Stimulated activated CD8-positive, alpha-beta memory T cell treated with anti-CD3 and anti-CD28 coated beads, Interleukin-15, amount 100 ng/mL, for 48 hours (primary cell): ENCODE results near the gene SANBR.
"Not testable (repeated sequence)": the region's sequence is repeated elsewhere in the genome, so short reads cannot be mapped to it uniquely, and the experiment has no call there.

Experiments used
- DNase-seq, 2 donors: peaks; one replicate each; pipeline ENCODE4 v3.0.0-alpha.2; 2020; ENCODE audit warnings: low read depth in 2 of 2

The SANBR gene

GRCh38 chr2:61065714-61066709, at the start of gene SANBR:
SANBR (plus strand) TSS chr2:61065871; CDS start chr2:61070351, 4,480 bp downstream.
- DNase-seq = peak; percentile 77 to 79

- DNase-seq = no peak
Measured at GRCh38 chr2:61015976-61016375, 49.7 kb upstream of the SANBR start.

- DNase-seq = peak in 1 of 2 donors; percentile 43
Measured at GRCh38 chr2:61016392-61017002, 49.2 kb upstream of the SANBR start.

- DNase-seq = peak; percentile 46 to 53
Measured at GRCh38 chr2:61017003-61017555, 48.6 kb upstream of the SANBR start.

GRCh38 chr2:61017556-61018317, 47.9 kb upstream of the SANBR start, which contains the start of the genes PEX13 and PUS10:
PEX13 (plus strand) TSS chr2:61017720; CDS start chr2:61017760, 40 bp downstream.
PUS10 (minus strand) TSS chr2:61018255; CDS start chr2:61011890, 6,365 bp downstream.
- DNase-seq = peak; percentile 46 to 55

GRCh38 chr2:61018318-61018755, 47.3 kb upstream of the SANBR start:
- DNase-seq = no peak

- DNase-seq = no peak
Measured at GRCh38 chr2:61018798-61019197, 46.9 kb upstream of the SANBR start.

GRCh38 chr2:61021228-61021660, 44.4 kb upstream of the SANBR start:
- DNase-seq = no peak

GRCh38 chr2:61023670-61024069, 42.0 kb upstream of the SANBR start:
- no peak for DNase-seq

GRCh38 chr2:61029533-61029932, 36.1 kb upstream of the SANBR start:
- DNase-seq = no peak

GRCh38 chr2:61034592-61034991, 31.1 kb upstream of the SANBR start:
- not testable (repeated sequence) for DNase-seq

GRCh38 chr2:61036643-61037042, 29.0 kb upstream of the SANBR start:
- not testable (repeated sequence) for DNase-seq

GRCh38 chr2:61042807-61043206, 22.9 kb upstream of the SANBR start:
- no peak for DNase-seq

GRCh38 chr2:61044636-61045035, 21.0 kb upstream of the SANBR start:
- DNase-seq = no peak

GRCh38 chr2:61045226-61045625, 20.4 kb upstream of the SANBR start:
- no peak for DNase-seq

- no peak for DNase-seq
Measured at GRCh38 chr2:61045999-61046398, 19.7 kb upstream of the SANBR start.

- DNase-seq = no peak
Measured at GRCh38 chr2:61055557-61055956, 10.1 kb upstream of the SANBR start.

- no peak for DNase-seq
Measured at GRCh38 chr2:61057562-61057961, 8.1 kb upstream of the SANBR start.

- no peak for DNase-seq
Measured at GRCh38 chr2:61059382-61059781, 6.3 kb upstream of the SANBR start.

GRCh38 chr2:61074100-61074499, 8.4 kb downstream of the SANBR start:
- DNase-seq = no peak

- no peak for DNase-seq
Measured at GRCh38 chr2:61085883-61086282, 20.2 kb downstream of the SANBR start.
